Measurements from ENCODE around the gene SLC6A15.

DNA sequence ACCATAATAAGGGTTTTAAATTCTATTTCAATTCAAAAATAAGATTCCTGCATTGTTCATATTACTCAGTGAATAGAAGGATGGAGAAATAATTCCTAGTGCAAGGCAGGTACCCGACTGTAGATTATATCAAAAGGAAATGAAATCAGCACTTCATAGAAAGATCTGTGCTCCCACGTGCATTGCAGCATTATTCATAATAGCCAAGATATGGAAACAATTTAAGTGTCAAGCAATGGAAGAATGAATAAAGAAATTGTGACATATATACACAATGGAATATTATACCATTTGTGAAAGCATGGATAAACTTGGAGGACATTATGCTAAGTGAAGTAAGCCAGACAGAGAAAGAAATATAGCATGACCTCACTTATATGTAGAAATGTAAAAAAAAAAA lies 53.8 kb downstream of the SLC6A15 start:
- no peak for TF ChIP-seq EZH2 (IDR thresholded peaks at IDR 0.05; ENCODE audit: borderline replicate concordance)
- TF ChIP-seq, protein P1, sequence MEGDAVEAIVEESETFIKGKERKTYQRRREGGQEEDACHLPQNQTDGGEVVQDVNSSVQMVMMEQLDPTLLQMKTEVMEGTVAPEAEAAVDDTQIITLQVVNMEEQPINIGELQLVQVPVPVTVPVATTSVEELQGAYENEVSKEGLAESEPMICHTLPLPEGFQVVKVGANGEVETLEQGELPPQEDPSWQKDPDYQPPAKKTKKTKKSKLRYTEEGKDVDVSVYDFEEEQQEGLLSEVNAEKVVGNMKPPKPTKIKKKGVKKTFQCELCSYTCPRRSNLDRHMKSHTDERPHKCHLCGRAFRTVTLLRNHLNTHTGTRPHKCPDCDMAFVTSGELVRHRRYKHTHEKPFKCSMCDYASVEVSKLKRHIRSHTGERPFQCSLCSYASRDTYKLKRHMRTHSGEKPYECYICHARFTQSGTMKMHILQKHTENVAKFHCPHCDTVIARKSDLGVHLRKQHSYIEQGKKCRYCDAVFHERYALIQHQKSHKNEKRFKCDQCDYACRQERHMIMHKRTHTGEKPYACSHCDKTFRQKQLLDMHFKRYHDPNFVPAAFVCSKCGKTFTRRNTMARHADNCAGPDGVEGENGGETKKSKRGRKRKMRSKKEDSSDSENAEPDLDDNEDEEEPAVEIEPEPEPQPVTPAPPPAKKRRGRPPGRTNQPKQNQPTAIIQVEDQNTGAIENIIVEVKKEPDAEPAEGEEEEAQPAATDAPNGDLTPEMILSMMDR (IDR thresholded peaks at IDR 0.05; ENCODE audit: poor library complexity), result no peak
